K562 (cell line): ENCODE data around the gene KHDC1L.

Experiments used
- ADNP ChIP-seq: fragments of 200-800 bp; sonication (Bioruptor generic); IDR thresholded peaks from 2 replicates; pipeline ENCODE4 v1.6.1; 2016; ENCODE audit warnings: missing genetic modification characterization, missing compliant biosample characterization
- ATF1 ChIP-seq, 2 experiments: fragments of 450-650 bp in 1 of 2; IDR thresholded peaks; 2 replicates each; pipeline ENCODE4 v1.6.1; 2016; ENCODE audit warnings: missing compliant biosample characterization in 1 of 2, missing genetic modification characterization in 1 of 2
- GABPA ChIP-seq: fragments of 200-800 bp; sonication (Bioruptor generic); conservative IDR thresholded peaks from 2 replicates; pipeline ENCODE4 v1.6.1; 2016; ENCODE audit warnings: low read depth, missing genetic modification characterization, missing compliant biosample characterization
- GTF2F1 ChIP-seq: IDR thresholded peaks from 2 replicates; pipeline ENCODE4 v1.6.1; 2011; ENCODE audit warnings: low read depth, low read length, improper control_type of control experiment
- MLX ChIP-seq, 2 experiments: fragments of 450-650 bp in 1 of 2; sonication (generic) in 1 of 2; formaldehyde crosslinking; conservative IDR thresholded peaks; 2 replicates each; pipeline versions ENCODE4 v1.4.0 to v1.8.1; 2020 to 2022; ENCODE audit warnings: mild to moderate bottlenecking in 1 of 2, missing genetic modification reagents in 1 of 2
- PTBP1 ChIP-seq: fragments of 200-400 bp; formaldehyde crosslinking; IDR thresholded peaks from 2 replicates; pipeline ENCODE4 v1.6.1; 2017; ENCODE audit warnings: low read depth, low read length
- SIN3A ChIP-seq, 2 experiments: fragments of 150-350 bp in 1 of 2; IDR thresholded peaks; 2 replicates each; pipeline ENCODE4 v1.6.1; 2011 to 2016; ENCODE audit warnings: borderline replicate concordance in 2 of 2, low read depth in 2 of 2, low read length in 2 of 2, mild to moderate bottlenecking in 2 of 2, moderate library complexity in 2 of 2; ENCODE audit not compliant: control insufficient read depth in 1 of 2
- ZBTB34 ChIP-seq: fragments of 250-450 bp; sonication (Bioruptor Pico); IDR thresholded peaks from 2 replicates; pipeline ENCODE4 v1.8.0; 2021; ENCODE audit warnings: mild to moderate bottlenecking, moderate library complexity
- ZC3H4 ChIP-seq: sonication (generic); formaldehyde crosslinking; IDR thresholded peaks from 2 replicates; pipeline ENCODE4 v1.9.0; 2021; ENCODE audit warnings: missing genetic modification reagents, borderline replicate concordance
- ZNF609 ChIP-seq: sonication (generic); formaldehyde crosslinking; IDR thresholded peaks from 2 replicates; pipeline ENCODE4 v1.8.1; 2023; ENCODE audit warnings: missing genetic modification reagents, mild to moderate bottlenecking, borderline replicate concordance

DNA sequence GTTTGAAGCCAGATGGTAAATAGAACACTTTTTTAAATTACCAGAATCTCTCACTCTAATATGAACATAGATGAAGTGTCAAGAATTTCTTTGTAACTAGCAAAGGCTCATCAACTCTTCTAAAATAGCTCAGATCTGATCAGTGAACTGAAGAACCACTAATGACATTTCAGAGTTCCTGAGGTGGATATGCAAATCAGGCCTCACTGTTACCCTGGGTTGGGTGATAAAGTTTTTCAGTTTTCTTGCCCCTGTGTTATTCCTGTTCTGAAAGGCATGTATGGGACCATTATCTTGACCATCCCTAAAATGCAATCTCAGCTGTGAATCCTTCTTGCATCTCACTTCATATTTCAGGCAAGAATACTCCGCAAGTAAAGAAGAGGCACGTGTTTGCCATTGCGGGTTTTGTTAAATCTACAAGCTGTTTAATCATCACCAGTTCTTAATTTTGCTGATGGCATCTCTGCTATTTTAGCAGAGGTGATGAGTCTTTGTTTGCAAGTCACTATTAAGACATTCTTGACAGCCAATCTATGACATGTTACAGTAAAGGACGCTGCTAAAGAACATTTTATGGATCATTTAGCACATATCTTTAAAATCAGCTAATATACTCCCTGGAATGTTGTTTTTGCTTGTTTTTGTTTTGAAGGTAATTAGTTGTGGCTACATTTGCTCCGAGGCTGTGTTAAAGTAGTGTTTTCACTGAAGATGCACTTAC lies 47.9 kb downstream of the KHDC1L start:
- no peak for TF ChIP-seq SIN3A (IDR thresholded peaks at IDR 0.05; ENCODE audit: borderline replicate concordance in 2 of 2, control insufficient read depth in 1 of 2, low read depth in 2 of 2, low read length in 2 of 2)
- TF ChIP-seq MLX (CRISPR knock-in tag; conservative IDR thresholded peaks at IDR 0.05), result no peak
- no peak for TF ChIP-seq PTBP1
- TF ChIP-seq GABPA, result no peak
- no peak for TF ChIP-seq ZNF609 (CRISPR knock-in tag)
- TF ChIP-seq ZC3H4 (CRISPR knock-in tag), result no peak
- no peak for TF ChIP-seq ADNP
- TF ChIP-seq ZBTB34, result no peak
- no peak for TF ChIP-seq GTF2F1
- no peak for TF ChIP-seq ATF1 (CRISPR knock-in tag; IDR thresholded peaks at IDR 0.05)
- TF ChIP-seq ATF1 (tag; IDR thresholded peaks at IDR 0.05), result no peak
